Islet precursor cell (in vitro differentiated cells): ENCODE measurements around the gene JAK1.
A peak's percentile ranks its signal among the peaks of the same experiment; 100 is the strongest.

Experiments used
- DNase-seq: peaks from one replicate; pipeline ENCODE4 v3.0.0-alpha.2; 2018

The JAK1 gene

DNA sequence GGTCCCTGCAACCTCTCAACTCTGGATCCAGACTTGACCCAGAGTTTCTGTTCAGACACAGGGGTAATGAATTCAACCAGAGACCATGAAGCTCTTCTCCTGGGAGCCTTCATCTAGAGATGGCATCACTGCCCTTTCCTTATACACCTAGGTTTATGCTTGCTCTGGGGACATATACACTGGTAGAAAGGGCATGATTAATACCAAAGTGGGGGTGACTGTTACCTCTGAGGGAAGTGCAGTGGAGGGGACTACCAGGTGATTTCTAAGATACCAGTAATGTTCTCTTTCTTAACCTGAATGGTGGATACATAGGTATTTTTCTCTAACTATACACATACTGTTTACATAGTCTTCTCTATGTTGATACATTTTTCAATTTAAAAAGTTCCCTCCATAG lies 48.4 kb downstream of the JAK1 start:
- DNase-seq: no peak

GRCh38 chr1:64917328-64917861 lies 49.0 kb downstream of the JAK1 start:
- peak; percentile 67 for DNase-seq

DNA sequence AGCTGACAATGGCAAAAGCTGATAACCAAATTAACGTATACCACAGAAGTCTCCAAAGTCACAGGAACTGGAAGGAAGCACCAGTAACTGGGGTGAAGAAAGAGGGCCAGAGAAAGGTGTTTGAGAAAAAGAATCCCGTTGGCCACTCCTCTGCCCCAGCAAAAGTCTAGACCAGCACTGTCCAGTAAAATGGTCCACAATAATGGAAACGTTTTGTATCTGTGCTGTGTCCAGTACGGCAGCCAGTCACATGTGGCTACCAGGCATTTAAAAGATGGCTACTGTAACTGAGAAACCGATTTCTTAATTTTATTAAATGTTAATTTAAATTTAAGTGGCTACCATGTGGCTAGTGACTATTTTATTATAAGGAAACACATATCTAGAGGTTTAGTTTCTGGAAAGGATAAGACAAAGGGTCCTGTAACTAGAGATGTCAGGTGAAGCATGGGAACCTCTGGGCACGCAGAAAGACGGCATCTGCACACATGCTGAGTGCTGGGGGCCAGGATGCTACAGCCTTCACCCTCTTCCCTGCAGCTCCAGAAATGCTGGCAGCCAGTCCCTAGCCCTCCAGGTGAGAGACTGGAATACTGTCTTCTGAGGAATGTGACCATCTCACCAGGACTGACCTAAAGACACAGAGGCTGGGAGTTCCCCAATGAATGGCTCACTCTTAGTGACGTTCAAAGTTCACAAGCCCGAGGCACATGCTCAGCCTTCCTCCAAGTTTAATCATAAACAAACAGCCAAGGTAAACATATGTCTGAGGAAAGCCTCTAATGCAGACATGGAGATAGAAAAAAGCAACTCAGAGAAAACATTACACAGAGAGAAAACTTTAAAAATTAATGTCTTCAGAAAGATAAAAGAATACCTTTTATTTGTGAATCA lies 50.7 kb downstream of the JAK1 start:
- peak; percentile 87 for DNase-seq

DNA sequence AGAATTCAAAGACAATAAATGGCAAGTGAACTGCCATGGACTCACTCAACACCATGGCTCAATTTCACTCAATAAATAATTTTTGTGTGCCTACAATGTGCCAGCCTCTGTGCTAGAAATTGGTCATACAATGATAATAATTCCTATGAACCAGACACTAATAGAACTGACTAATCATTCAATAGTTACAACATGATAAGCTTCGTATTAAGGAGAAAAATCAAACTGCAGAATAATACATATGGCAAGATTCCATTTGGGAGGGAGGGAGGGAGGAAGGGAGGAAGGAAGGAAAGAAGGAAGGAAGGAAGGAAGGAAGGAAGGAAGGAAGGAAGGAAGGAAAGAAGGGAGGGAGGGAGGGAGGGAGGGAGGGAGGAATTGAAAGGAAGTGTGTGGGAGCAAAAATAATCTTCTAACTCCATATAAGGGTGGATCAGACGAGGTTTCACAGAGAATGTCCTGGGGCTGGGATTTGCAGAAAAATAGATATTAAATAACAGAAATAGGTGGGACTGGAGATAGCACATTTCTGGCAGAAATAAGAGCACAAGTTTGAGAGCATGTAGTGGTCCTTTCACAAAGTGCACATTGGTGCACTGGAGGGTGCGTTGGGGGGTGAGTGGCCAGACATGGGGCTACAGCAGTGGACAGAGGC lies 52.9 kb downstream of the JAK1 start:
- no peak for DNase-seq

- no peak for DNase-seq
Observed at GRCh38 chr1:64912191-64912590, 54.2 kb downstream of the JAK1 start.

- DNase-seq: no peak
Observed at GRCh38 chr1:64911326-64911725, 55.0 kb downstream of the JAK1 start.

- DNase-seq: no peak
Observed at GRCh38 chr1:64909031-64909430, 57.3 kb downstream of the JAK1 start.

GRCh38 chr1:64908575-64908974 lies 57.8 kb downstream of the JAK1 start:
- no peak for DNase-seq

GRCh38 chr1:64906447-64906846 lies 59.9 kb downstream of the JAK1 start:
- no peak for DNase-seq

DNA sequence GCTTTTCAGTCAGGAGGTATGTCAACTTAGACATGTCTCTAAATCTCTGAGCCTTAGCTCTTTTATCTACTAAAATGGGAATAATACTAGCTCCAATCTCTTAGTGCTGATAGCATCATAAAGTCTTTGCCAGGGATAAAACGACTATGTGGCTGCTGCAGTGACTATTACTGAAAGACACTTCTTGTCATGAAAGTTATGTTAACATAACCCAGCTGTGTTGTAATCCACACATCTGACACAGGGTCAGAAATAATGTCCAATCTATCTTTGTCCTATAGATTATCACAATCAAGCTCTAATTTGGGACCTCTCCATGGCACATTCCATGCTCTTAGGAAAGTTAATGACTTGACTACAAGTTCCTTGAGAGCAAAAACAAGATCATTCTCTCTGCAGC lies 62.8 kb downstream of the JAK1 start:
- DNase-seq: no peak

DNA sequence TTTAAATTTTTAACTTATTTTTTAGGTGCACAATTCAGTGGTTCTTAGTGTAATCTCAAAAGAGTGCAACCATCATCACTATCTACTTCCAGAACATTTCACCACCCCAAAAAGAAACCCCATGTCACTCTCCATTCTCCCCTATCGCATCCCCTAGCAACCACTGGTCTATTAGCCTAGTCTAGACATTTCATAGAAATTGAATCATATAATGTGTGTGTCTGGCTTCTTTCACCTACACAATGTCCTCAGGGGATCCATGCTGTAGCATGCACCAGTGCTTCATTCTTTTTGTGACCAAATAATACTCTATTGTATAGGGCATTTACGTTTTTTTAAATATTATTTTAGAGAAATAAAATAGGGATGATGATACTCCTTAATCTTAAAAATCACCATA lies 64.7 kb downstream of the JAK1 start:
- DNase-seq: no peak

- peak; percentile 65 for DNase-seq
Observed at GRCh38 chr1:64900916-64901315, 65.4 kb downstream of the JAK1 start.

DNA sequence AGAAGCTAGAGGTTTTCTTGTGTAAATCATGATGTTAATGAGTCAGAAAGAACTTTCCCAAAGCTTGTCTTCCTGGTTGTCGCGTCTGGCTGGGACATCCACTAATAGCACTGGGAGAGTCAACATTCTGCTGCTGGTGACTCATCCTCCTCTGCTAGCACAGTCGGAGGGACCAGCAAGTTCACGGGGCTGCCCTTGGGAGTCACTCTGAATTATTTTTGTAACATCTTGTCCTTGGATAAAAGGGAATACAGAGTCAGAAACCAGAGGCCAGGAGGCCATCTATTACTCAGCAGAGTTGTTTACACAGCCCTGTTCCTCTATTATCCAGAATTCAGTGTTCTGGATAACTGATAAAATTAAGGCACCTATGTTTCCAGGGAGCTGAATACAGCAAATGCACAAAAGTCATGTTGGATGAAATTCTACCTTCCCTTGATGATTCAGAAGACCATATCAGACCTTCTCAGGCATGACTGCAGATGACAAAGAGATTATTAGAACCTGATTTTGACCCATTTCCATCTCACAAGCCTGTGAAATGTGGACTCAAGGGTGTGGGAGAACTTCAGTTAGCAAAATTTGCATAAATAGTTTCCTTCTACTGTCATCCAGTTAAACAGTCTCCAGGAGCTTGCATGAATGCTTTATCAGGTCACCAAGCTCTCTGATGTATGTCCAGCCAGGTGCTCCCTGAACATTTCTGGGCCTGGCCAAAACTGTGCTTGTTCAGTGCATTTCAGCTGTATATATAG lies 68.1 kb downstream of the JAK1 start:
- peak; percentile 97 for DNase-seq

- no peak for DNase-seq
Observed at GRCh38 chr1:64896551-64896950, 69.8 kb downstream of the JAK1 start.

GRCh38 chr1:64895500-64895899 lies 70.8 kb downstream of the JAK1 start:
- DNase-seq: no peak

- no peak for DNase-seq
Observed at GRCh38 chr1:64894438-64895196, 71.7 kb downstream of the JAK1 start.

GRCh38 chr1:64893921-64894320 lies 72.4 kb downstream of the JAK1 start:
- DNase-seq: no peak

- DNase-seq: no peak
Observed at GRCh38 chr1:64892576-64893573, 73.5 kb downstream of the JAK1 start.

DNA sequence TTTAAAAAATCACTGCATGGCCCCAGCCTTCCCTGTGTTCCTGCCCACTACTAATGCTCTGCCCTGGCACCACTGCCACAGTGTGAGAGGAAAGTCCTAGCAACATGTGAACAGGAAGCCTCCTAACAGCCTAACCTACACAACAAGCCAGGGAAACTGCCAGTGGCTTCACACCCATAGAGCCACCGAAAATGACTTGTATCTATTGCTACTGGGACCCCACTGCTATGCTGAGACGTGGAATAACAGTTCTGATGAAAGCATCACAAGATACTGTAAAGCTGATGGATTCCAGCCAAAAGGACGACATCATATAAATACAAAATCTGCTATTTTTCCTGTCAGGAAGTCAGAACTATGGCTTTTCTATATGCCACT lies 74.9 kb downstream of the JAK1 start:
- no peak for DNase-seq

GRCh38 chr1:64890699-64891447 lies 75.5 kb downstream of the JAK1 start:
- no peak for DNase-seq
